Lower leg skin (tissue), 3 donors: ENCODE data around the gene NANP.

Source experiments
- POLR2A ChIP-seq, 2 donors: fragments of 450-650 bp; IDR thresholded peaks; one replicate each; pipeline ENCODE4 v1.6.1; 2016 to 2017; ENCODE audit warnings: antibody characterized with exemption in 2 of 2, mild to moderate bottlenecking in 1 of 2, moderate library complexity in 1 of 2
- TF ChIP-seq, protein P1 (sequence below), 3 donors: fragments of 450-650 bp; IDR thresholded peaks; one replicate each; pipeline ENCODE4 v1.5.1; 2016; ENCODE audit warnings: antibody characterized with exemption in 3 of 3, mild to moderate bottlenecking in 3 of 3, moderate library complexity in 2 of 3

DNA sequence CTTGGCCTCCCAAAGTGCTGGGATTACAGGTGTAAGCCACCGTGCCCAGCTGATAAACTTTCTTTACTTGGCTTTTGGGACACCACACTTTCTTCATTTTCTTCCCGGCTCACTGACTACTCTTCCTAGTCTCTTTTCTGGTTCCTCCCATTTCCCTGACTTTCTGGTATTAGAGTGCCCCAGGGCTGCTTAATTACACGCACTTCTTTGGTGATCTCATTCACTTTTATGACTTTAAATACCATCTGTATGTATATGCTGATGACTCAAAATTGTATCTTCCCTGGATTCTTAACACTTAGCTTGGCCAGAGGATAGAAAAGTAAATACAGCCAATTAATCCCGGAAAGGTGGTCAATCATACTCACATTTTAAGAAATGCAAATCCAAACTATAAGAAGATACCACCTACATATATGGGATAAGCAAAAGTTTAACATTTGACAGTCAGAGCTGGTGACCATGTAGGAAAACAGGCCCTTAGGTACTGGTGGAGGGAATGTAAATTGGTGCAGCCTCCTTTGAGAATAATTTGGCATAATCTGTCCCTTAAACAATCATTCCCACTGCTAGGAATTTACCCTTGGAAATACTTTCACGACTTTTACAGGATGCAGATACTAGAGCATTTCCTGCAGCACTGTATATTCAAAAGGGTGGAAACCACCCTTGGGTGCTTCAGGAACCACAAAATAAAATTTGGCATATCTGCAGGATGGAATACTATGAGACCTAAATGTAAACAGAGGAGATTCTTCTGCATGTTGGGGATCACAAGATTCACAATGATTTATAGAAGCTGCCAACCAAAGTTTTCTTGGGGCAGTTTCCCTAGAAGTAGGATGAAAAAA, 9.4 kb upstream of the NANP start:
- TF ChIP-seq, protein P1, sequence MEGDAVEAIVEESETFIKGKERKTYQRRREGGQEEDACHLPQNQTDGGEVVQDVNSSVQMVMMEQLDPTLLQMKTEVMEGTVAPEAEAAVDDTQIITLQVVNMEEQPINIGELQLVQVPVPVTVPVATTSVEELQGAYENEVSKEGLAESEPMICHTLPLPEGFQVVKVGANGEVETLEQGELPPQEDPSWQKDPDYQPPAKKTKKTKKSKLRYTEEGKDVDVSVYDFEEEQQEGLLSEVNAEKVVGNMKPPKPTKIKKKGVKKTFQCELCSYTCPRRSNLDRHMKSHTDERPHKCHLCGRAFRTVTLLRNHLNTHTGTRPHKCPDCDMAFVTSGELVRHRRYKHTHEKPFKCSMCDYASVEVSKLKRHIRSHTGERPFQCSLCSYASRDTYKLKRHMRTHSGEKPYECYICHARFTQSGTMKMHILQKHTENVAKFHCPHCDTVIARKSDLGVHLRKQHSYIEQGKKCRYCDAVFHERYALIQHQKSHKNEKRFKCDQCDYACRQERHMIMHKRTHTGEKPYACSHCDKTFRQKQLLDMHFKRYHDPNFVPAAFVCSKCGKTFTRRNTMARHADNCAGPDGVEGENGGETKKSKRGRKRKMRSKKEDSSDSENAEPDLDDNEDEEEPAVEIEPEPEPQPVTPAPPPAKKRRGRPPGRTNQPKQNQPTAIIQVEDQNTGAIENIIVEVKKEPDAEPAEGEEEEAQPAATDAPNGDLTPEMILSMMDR (IDR thresholded peaks at IDR 0.05): no peak
- TF ChIP-seq POLR2A (IDR thresholded peaks at IDR 0.05): no peak
